ENCODE results near the gene GCM1. TPM values are rescaled to one million over a fixed set of nuclear protein-coding genes. Genes with fewer than 3 reads are reported as not detected.

GCM1 gene
- polyA plus RNA-seq, 3 donors: 0.08 TPM; not detected in 2

GRCh38 chr6:53080813-53081212 lies 67.8 kb downstream of the GCM1 start:
- Histone ChIP-seq H3K27me3 (ENCODE audit: control insufficient read depth in 2 of 2, insufficient read depth in 2 of 2, low read length in 2 of 2) (no peaks in the 10 kb centered on the region), H3K9ac (ENCODE audit: insufficient read depth, low read length, poor library complexity, severe bottlenecking) (no peak overlapping the region), H4K20me1 (ENCODE audit: insufficient read depth, low read length) (peaks cover 4% of the 10 kb centered on the region), H3K27ac (ENCODE audit: low read depth in 1 of 2, low read length in 2 of 2) (peak overlapping the region in 1 of 2 donors; percentile 12), H3K36me3 (replicated peaks in 1 of 2; ENCODE audit: control insufficient read depth in 1 of 2, insufficient read depth in 2 of 2, low read length in 2 of 2) (peaks cover 91 to 92% of the 10 kb centered on the region in 2 donors), H3K4me3 (replicated peaks in 1 of 3; ENCODE audit: low read depth in 2 of 3, low read length in 3 of 3) (no peak overlapping the region), H2AFZ (ENCODE audit: insufficient read depth, low read depth, low read length, poor library complexity, severe bottlenecking) (no peak overlapping the region), H3K4me1 (ENCODE audit: control insufficient read depth in 1 of 2, insufficient read depth in 2 of 2, low read length in 2 of 2) (peaks cover 12 to 15% of the 10 kb centered on the region in 2 donors), H3K9me3 (replicated peaks in 1 of 2; ENCODE audit: control insufficient read depth in 1 of 2, insufficient read depth in 1 of 2, low read length in 2 of 2) (no peaks in the 10 kb centered on the region), H3K79me2 (ENCODE audit: insufficient read depth, low read length) (peaks cover 9% of the 10 kb centered on the region), H3K4me2 (replicated peaks; ENCODE audit: extremely low read depth, low read length, poor library complexity, severe bottlenecking) (no peak overlapping the region)
- Mint-ChIP-seq H3K27me3 (ENCODE audit: low read depth in 3 of 3) (no peaks in the 10 kb centered on the region), H3K4me3 (no peak overlapping the region), H3K4me1 (peaks cover 15% of the 10 kb centered on the region), H3K9me3 (no peaks in the 10 kb centered on the region), H3K27ac (peak overlapping the region in 1 of 7 donors; percentile 50), H3K36me3 (peaks cover 67 to 71% of the 10 kb centered on the region in 2 donors)
- WGBS (ENCODE audit: insufficient coverage): no CpG with 5 or more reads among the region's 1 CpG
- TF ChIP-seq, protein P1, sequence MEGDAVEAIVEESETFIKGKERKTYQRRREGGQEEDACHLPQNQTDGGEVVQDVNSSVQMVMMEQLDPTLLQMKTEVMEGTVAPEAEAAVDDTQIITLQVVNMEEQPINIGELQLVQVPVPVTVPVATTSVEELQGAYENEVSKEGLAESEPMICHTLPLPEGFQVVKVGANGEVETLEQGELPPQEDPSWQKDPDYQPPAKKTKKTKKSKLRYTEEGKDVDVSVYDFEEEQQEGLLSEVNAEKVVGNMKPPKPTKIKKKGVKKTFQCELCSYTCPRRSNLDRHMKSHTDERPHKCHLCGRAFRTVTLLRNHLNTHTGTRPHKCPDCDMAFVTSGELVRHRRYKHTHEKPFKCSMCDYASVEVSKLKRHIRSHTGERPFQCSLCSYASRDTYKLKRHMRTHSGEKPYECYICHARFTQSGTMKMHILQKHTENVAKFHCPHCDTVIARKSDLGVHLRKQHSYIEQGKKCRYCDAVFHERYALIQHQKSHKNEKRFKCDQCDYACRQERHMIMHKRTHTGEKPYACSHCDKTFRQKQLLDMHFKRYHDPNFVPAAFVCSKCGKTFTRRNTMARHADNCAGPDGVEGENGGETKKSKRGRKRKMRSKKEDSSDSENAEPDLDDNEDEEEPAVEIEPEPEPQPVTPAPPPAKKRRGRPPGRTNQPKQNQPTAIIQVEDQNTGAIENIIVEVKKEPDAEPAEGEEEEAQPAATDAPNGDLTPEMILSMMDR (IDR thresholded peaks at IDR 0.05): no peak
- DNase-seq: no peak
- intact Hi-C loops (cut with micrococcal nuclease): no loop called here

Small RNAs within 50 kb of the gene (small RNA-seq; reads per million reads assigned to genes)
- gene RN7SL244P (ENCODE audit: insufficient read length, low read depth) (not detected), gene RNU6-464P (ENCODE audit: insufficient read length, low read depth) (not detected)

Other genes with a start within 250 kb of the GCM1 start
- not detected for gene GSTA3, start 239.1 kb downstream of the GCM1 start, polyA plus RNA-seq
- gene GSTA4, start 153.6 kb downstream of the GCM1 start, polyA plus RNA-seq: under 1 TPM; 0.34 to 0.41 (median 0.36) TPM
- gene CILK1, start 87.0 kb downstream of the GCM1 start, polyA plus RNA-seq: 1 to 10 TPM; 1.6 to 4.6 (median 3.5) TPM
- 100 to 1,000 TPM in 1 of 3 donors, 10 to 100 TPM in 2; 47.7 to 105 (median 61.5) TPM for gene FBXO9, start 83.4 kb downstream of the GCM1 start, polyA plus RNA-seq
- 10 to 100 TPM; 44.7 to 97.1 (median 69.5) TPM for gene ELOVL5, start 200.1 kb upstream of the GCM1 start, polyA plus RNA-seq